NCI-H510A (cell line): ENCODE data around the gene ISM2.

Experiments used
- DNase-seq: peaks from one replicate; lab custom pipeline; 2025; lab: John Stamatoyannopoulos, UW

The ISM2 gene

GRCh38 chr14:77507762-77508161, 9.1 kb upstream of the ISM2 start:
- no peak for DNase-seq

GRCh38 chr14:77505031-77505430, 6.4 kb upstream of the ISM2 start:
- no peak for DNase-seq

- DNase-seq = no peak
Measured at GRCh38 chr14:77503138-77503537, 4.5 kb upstream of the ISM2 start.

- DNase-seq = no peak
Measured at GRCh38 chr14:77502109-77502782, 3.6 kb upstream of the ISM2 start.

GRCh38 chr14:77498984-77499527, 440 bp upstream of the ISM2 start:
- DNase-seq = peak; percentile 6

GRCh38 chr14:77495334-77495733, 3.3 kb downstream of the ISM2 start:
- DNase-seq = no peak

- DNase-seq = no peak
Measured at GRCh38 chr14:77491056-77491455, 7.6 kb downstream of the ISM2 start.

- no peak for DNase-seq
Measured at GRCh38 chr14:77490347-77490986, 8.1 kb downstream of the ISM2 start.

GRCh38 chr14:77489041-77489440, 9.6 kb downstream of the ISM2 start:
- DNase-seq = no peak

GRCh38 chr14:77488558-77488957, 10.1 kb downstream of the ISM2 start:
- no peak for DNase-seq

- no peak for DNase-seq
Measured at GRCh38 chr14:77485901-77486678, 12.5 kb downstream of the ISM2 start.

- DNase-seq = no peak
Measured at GRCh38 chr14:77485256-77485655, 13.4 kb downstream of the ISM2 start.

- no peak for DNase-seq
Measured at GRCh38 chr14:77482422-77482821, 16.2 kb downstream of the ISM2 start.

- DNase-seq = no peak
Measured at GRCh38 chr14:77478796-77479195, 19.8 kb downstream of the ISM2 start.

- DNase-seq = no peak
Measured at GRCh38 chr14:77478029-77478428, 20.6 kb downstream of the ISM2 start.

- DNase-seq = no peak
Measured at GRCh38 chr14:77475432-77476115, 23.0 kb downstream of the ISM2 start.

- no peak for DNase-seq
Measured at GRCh38 chr14:77474479-77475177, 24.0 kb downstream of the ISM2 start.

GRCh38 chr14:77473921-77474320, 24.7 kb downstream of the ISM2 start:
- no peak for DNase-seq

- DNase-seq = no peak
Measured at GRCh38 chr14:77470224-77470870, 28.3 kb downstream of the ISM2 start.

GRCh38 chr14:77469539-77469938, 29.1 kb downstream of the ISM2 start:
- DNase-seq = no peak

- no peak for DNase-seq
Measured at GRCh38 chr14:77469067-77469505, 29.5 kb downstream of the ISM2 start.
